Astrocyte (in vitro differentiated cells and primary cell): Measurements from ENCODE around the gene UQCRH. TPM values are rescaled to one million over a fixed set of nuclear protein-coding genes. Genes with fewer than 3 reads are reported as not detected.

Experiments used
- DNase-seq: peaks from one replicate; pipeline ENCODE4 v3.0.0-alpha.2; 2010; ENCODE audit warnings: low read depth
- FAIRE-seq: peaks from 2 replicates; lab custom pipeline; 2011; peaks lifted over from hg19 to GRCh38; lab: Jason Lieb, UNC
- H2AFZ ChIP-seq: 2 replicates; pipeline ENCODE4 v1.6.0; 2012; ENCODE audit warnings: low read depth, low read length, inconsistent platforms
- H3K27ac ChIP-seq: 2 replicates; pipeline ENCODE4 v1.5.1; 2011; ENCODE audit warnings: low read depth, low read length, inconsistent platforms
- H3K27me3 ChIP-seq: 2 replicates; pipeline ENCODE4 v1.6.0; 2011; ENCODE audit warnings: low read length, inconsistent platforms; ENCODE audit not compliant: insufficient read depth
- H3K36me3 ChIP-seq: 2 replicates; pipeline ENCODE4 v1.5.1; 2011; ENCODE audit warnings: low read length, inconsistent platforms; ENCODE audit not compliant: insufficient read depth
- H3K4me1 ChIP-seq: 2 replicates; pipeline ENCODE4 v1.5.1; 2011; ENCODE audit warnings: low read length, inconsistent platforms; ENCODE audit not compliant: insufficient read depth
- H3K4me2 ChIP-seq: 2 replicates; pipeline ENCODE4 v1.6.0; 2012; ENCODE audit warnings: low read length, inconsistent platforms
- H3K4me3 ChIP-seq: 2 replicates; pipeline ENCODE4 v1.5.1; 2011; ENCODE audit warnings: low read depth, mild to moderate bottlenecking, low read length, inconsistent platforms; ENCODE audit not compliant: insufficient read depth
- H3K79me2 ChIP-seq: 2 replicates; pipeline ENCODE4 v1.6.0; 2012; ENCODE audit warnings: mild to moderate bottlenecking, low read length, inconsistent platforms; ENCODE audit not compliant: insufficient read depth
- H3K9ac ChIP-seq: 2 replicates; pipeline ENCODE4 v1.6.0; 2012; ENCODE audit warnings: mild to moderate bottlenecking, low read length, inconsistent platforms
- H3K9me3 ChIP-seq: 2 replicates; pipeline ENCODE4 v1.5.1; 2012; ENCODE audit warnings: low read depth, mild to moderate bottlenecking, low read length, inconsistent platforms; ENCODE audit not compliant: insufficient read depth
- H4K20me1 ChIP-seq: 2 replicates; pipeline ENCODE4 v1.6.0; 2012; ENCODE audit warnings: low read length, inconsistent platforms; ENCODE audit not compliant: insufficient read depth
- H3K27ac Mint-ChIP-seq: one replicate; pipeline ENCODE4 v1.8.0; 2021; ENCODE audit warnings: mild to moderate bottlenecking, mixed read lengths; ENCODE audit not compliant: unreplicated experiment
- H3K27me3 Mint-ChIP-seq: one replicate; pipeline ENCODE4 v1.8.0; 2021; ENCODE audit warnings: low read depth, mixed read lengths; ENCODE audit not compliant: unreplicated experiment
- H3K36me3 Mint-ChIP-seq: one replicate; pipeline ENCODE4 v1.8.0; 2021; ENCODE audit warnings: low read depth, mixed read lengths; ENCODE audit not compliant: unreplicated experiment
- H3K4me1 Mint-ChIP-seq: one replicate; pipeline ENCODE4 v1.8.0; 2021; ENCODE audit warnings: low read depth, mixed read lengths; ENCODE audit not compliant: unreplicated experiment
- H3K4me3 Mint-ChIP-seq: one replicate; pipeline ENCODE4 v1.8.0; 2021; ENCODE audit warnings: mild to moderate bottlenecking, moderate library complexity, mixed read lengths; ENCODE audit not compliant: unreplicated experiment
- H3K9me3 Mint-ChIP-seq: one replicate; pipeline ENCODE4 v1.8.0; 2021; ENCODE audit warnings: mild to moderate bottlenecking, mixed read lengths; ENCODE audit not compliant: unreplicated experiment
- CTCF ChIP-seq: IDR thresholded peaks from 2 replicates; pipeline ENCODE4 v1.5.1; 2011; ENCODE audit warnings: low read depth, mild to moderate bottlenecking, inconsistent platforms, low read length, moderate library complexity; ENCODE audit not compliant: insufficient read depth
- EZH2 ChIP-seq: IDR thresholded peaks from 2 replicates; pipeline ENCODE4 v1.6.1; 2012; ENCODE audit warnings: mild to moderate bottlenecking, low read length, inconsistent platforms; ENCODE audit not compliant: insufficient read depth
- total RNA-seq: library from RNA; stranded (reverse); gene quantifications from 2 replicates; pipeline ENCODE4 v1.2.1, GENCODE V29; 2021

Gene UQCRH
- total RNA-seq, 1 donor from 2014 or later, result 337 TPM

GRCh38 chr1:46342084-46342656, 38.7 kb downstream of the UQCRH start:
- FAIRE-seq, result no peak
- peak overlapping the region; percentile 98 for H3K27ac Mint-ChIP-seq
- peak overlapping the region; percentile 96 for H3K4me2 ChIP-seq

GRCh38 chr1:46342677-46343350, 39.3 kb downstream of the UQCRH start:
- H3K4me3 Mint-ChIP-seq, result peak overlapping the region; percentile 97
- no peak for FAIRE-seq
- H2AFZ ChIP-seq, result no peak overlapping the region

More at GRCh38 chr1:46342084-46342656, 38.7 kb downstream of the UQCRH start:
- Histone ChIP-seq H3K36me3 (peaks cover 9% of the 10 kb centered on the region), H3K27me3 (no peaks in the 10 kb centered on the region), H3K79me2 (peaks cover 33% of the 10 kb centered on the region), H3K9me3 (no peaks in the 10 kb centered on the region), H3K4me1 (peaks cover 22% of the 10 kb centered on the region), H3K9ac (no peak overlapping the region), H3K4me3 (no peak overlapping the region), H4K20me1 (peaks cover 34% of the 10 kb centered on the region), H3K27ac (no peak overlapping the region), H2AFZ (no peak overlapping the region)
- TF ChIP-seq CTCF (peak; percentile 40), EZH2 (no peak)
- Mint-ChIP-seq H3K36me3 (peaks cover 24% of the 10 kb centered on the region), H3K27me3 (peaks cover 2% of the 10 kb centered on the region), H3K9me3 (no peaks in the 10 kb centered on the region), H3K4me3 (peak overlapping the region; percentile 97), H3K4me1 (peaks cover 15% of the 10 kb centered on the region)
- DNase-seq, result peak; percentile 35

More at GRCh38 chr1:46342677-46343350, 39.3 kb downstream of the UQCRH start:
- Histone ChIP-seq H3K27ac (no peak overlapping the region), H3K9me3 (no peaks in the 10 kb centered on the region), H3K4me2 (peak overlapping the region; percentile 96), H3K4me3 (no peak overlapping the region), H3K36me3 (peaks cover 9% of the 10 kb centered on the region), H3K27me3 (no peaks in the 10 kb centered on the region), H4K20me1 (peaks cover 34% of the 10 kb centered on the region), H3K4me1 (peaks cover 22% of the 10 kb centered on the region), H3K9ac (no peak overlapping the region), H3K79me2 (peaks cover 33% of the 10 kb centered on the region)
- H3K4me1 Mint-ChIP-seq, result peaks cover 15% of the 10 kb centered on the region
- H3K9me3 Mint-ChIP-seq, result no peaks in the 10 kb centered on the region
- peak overlapping the region; percentile 12 for H3K27ac Mint-ChIP-seq
- H3K27me3 Mint-ChIP-seq, result peaks cover 2% of the 10 kb centered on the region
- DNase-seq, result no peak
- TF ChIP-seq EZH2, result no peak
- no peak for TF ChIP-seq CTCF
- peaks cover 26% of the 10 kb centered on the region for H3K36me3 Mint-ChIP-seq
